ENCODE data around the gene PRDM16.
A peak's percentile ranks its signal among the peaks of the same experiment; 100 is the strongest.

Gene PRDM16

GRCh38 chr1:3068564-3069431 lies at the start of gene PRDM16:
Gene PRDM16 (plus strand): TSS chr1:3069203. CDS start chr1:3069260, 57 bp downstream.
- no peak for TF ChIP-seq JUND (IDR thresholded peaks at IDR 0.05; ENCODE audit: low read depth)
- in situ Hi-C loops (cut with HindIII; ENCODE audit: low pct_unique_long_range_greater_than_20kb, low sequenced_read_pairs), result no loop called here
- peak; percentile 52 to 68 for DNase-seq (ENCODE audit: low read depth in 1 of 2, low spot score in 1 of 2)

GRCh38 chr1:3019516-3020051 lies 49.4 kb upstream of the PRDM16 start:
- no peak for TF ChIP-seq JUND (IDR thresholded peaks at IDR 0.05; ENCODE audit: low read depth)
- in situ Hi-C loops (cut with HindIII; ENCODE audit: low pct_unique_long_range_greater_than_20kb, low sequenced_read_pairs), result no loop called here
- no peak for DNase-seq (ENCODE audit: low read depth in 1 of 2, low spot score in 1 of 2)

- in situ Hi-C loops (cut with HindIII; ENCODE audit: low pct_unique_long_range_greater_than_20kb, low sequenced_read_pairs), result no loop called here
- no peak for TF ChIP-seq JUND (IDR thresholded peaks at IDR 0.05; ENCODE audit: low read depth)
- DNase-seq (ENCODE audit: low read depth in 1 of 2, low spot score in 1 of 2), result no peak
Observed at GRCh38 chr1:3020263-3020909, 48.6 kb upstream of the PRDM16 start.

- DNase-seq (ENCODE audit: low read depth in 1 of 2, low spot score in 1 of 2), result no peak
- in situ Hi-C loops (cut with HindIII; ENCODE audit: low pct_unique_long_range_greater_than_20kb, low sequenced_read_pairs), result no loop called here
- TF ChIP-seq JUND (IDR thresholded peaks at IDR 0.05; ENCODE audit: low read depth), result no peak
Observed at GRCh38 chr1:3021233-3021671, 47.8 kb upstream of the PRDM16 start, which contains the start of gene ACTRT2. Gene ACTRT2 (plus strand): TSS chr1:3021467. CDS start chr1:3021687, 220 bp downstream.

- in situ Hi-C loops (cut with HindIII; ENCODE audit: low pct_unique_long_range_greater_than_20kb, low sequenced_read_pairs), result no loop called here
- TF ChIP-seq JUND (IDR thresholded peaks at IDR 0.05; ENCODE audit: low read depth), result no peak
- no peak for DNase-seq (ENCODE audit: low read depth in 1 of 2, low spot score in 1 of 2)
Observed at GRCh38 chr1:3021801-3022401, 47.1 kb upstream of the PRDM16 start.

GRCh38 chr1:3022511-3022973 lies 46.5 kb upstream of the PRDM16 start:
- no peak for TF ChIP-seq JUND (IDR thresholded peaks at IDR 0.05; ENCODE audit: low read depth)
- DNase-seq (ENCODE audit: low read depth in 1 of 2, low spot score in 1 of 2), result no peak
- in situ Hi-C loops (cut with HindIII; ENCODE audit: low pct_unique_long_range_greater_than_20kb, low sequenced_read_pairs), result no loop called here

- in situ Hi-C loops (cut with HindIII; ENCODE audit: low pct_unique_long_range_greater_than_20kb, low sequenced_read_pairs), result no loop called here
- TF ChIP-seq JUND (IDR thresholded peaks at IDR 0.05; ENCODE audit: low read depth), result no peak
- DNase-seq (ENCODE audit: low read depth in 1 of 2, low spot score in 1 of 2), result no peak
Observed at GRCh38 chr1:3022976-3023375, 46.0 kb upstream of the PRDM16 start.

- in situ Hi-C loops (cut with HindIII; ENCODE audit: low pct_unique_long_range_greater_than_20kb, low sequenced_read_pairs), result no loop called here
- DNase-seq (ENCODE audit: low read depth in 1 of 2, low spot score in 1 of 2), result peak in 1 of 2 experiments; percentile 2
- TF ChIP-seq JUND (IDR thresholded peaks at IDR 0.05; ENCODE audit: low read depth), result no peak
Observed at GRCh38 chr1:3024019-3024418, 45.0 kb upstream of the PRDM16 start.

GRCh38 chr1:3024588-3024987 lies 44.4 kb upstream of the PRDM16 start:
- in situ Hi-C loops (cut with HindIII; ENCODE audit: low pct_unique_long_range_greater_than_20kb, low sequenced_read_pairs), result no loop called here
- no peak for TF ChIP-seq JUND (IDR thresholded peaks at IDR 0.05; ENCODE audit: low read depth)
- DNase-seq (ENCODE audit: low read depth in 1 of 2, low spot score in 1 of 2), result no peak

- no peak for TF ChIP-seq JUND (IDR thresholded peaks at IDR 0.05; ENCODE audit: low read depth)
- no peak for DNase-seq (ENCODE audit: low read depth in 1 of 2, low spot score in 1 of 2)
- in situ Hi-C loops (cut with HindIII; ENCODE audit: low pct_unique_long_range_greater_than_20kb, low sequenced_read_pairs), result no loop called here
Observed at GRCh38 chr1:3026124-3026523, 42.9 kb upstream of the PRDM16 start.

- DNase-seq (ENCODE audit: low read depth in 1 of 2, low spot score in 1 of 2), result no peak
- TF ChIP-seq JUND (IDR thresholded peaks at IDR 0.05; ENCODE audit: low read depth), result no peak
- in situ Hi-C loops (cut with HindIII; ENCODE audit: low pct_unique_long_range_greater_than_20kb, low sequenced_read_pairs), result no loop called here
Observed at GRCh38 chr1:3026581-3027391, 42.2 kb upstream of the PRDM16 start.

All from T47D (cell line).